ENCODE results near the gene PER3.

The PER3 gene

DNA sequence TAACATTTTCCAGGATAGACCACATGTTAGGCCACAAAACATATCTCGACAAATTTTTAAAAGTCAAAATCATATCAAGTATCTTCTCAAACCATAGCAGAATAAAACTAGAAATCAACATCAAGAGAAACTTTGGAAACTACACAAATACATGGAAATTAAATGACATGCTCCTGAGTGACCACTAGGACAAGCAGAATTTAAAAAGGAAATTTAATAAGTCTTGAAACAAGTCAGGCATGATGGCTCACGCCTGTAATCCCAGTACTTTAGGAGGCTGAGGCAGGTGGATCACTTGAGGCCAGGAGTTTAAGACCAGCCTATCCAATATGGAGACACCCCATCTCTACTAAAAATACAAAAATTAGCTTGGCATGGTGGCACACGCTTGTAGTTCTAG, 95.1 kb downstream of the PER3 start:
- Histone ChIP-seq H4K20me1 (ENCODE audit: insufficient read depth, low read length) (no peaks in the 10 kb centered on the region), H3K4me2 (ENCODE audit: low read length) (no peak overlapping the region), H3K9me3 (ENCODE audit: low read length) (no peaks in the 10 kb centered on the region), H3K79me2 (ENCODE audit: insufficient read depth, low read length) (no peaks in the 10 kb centered on the region), H3K36me3 (ENCODE audit: insufficient read depth, low read length) (no peaks in the 10 kb centered on the region), H3F3A (ENCODE audit: insufficient read depth, low read length) (no peaks in the 10 kb centered on the region), H3K27me3 (ENCODE audit: insufficient read depth, low read length) (no peaks in the 10 kb centered on the region), H3K4me1 (ENCODE audit: insufficient read depth, low read length, severe bottlenecking) (no peaks in the 10 kb centered on the region), H3K4me3 (ENCODE audit: low read depth, low read length, poor library complexity, severe bottlenecking) (no peak overlapping the region), H2AFZ (ENCODE audit: low read length) (no peak overlapping the region), H3K9me2 (ENCODE audit: low read depth, low read length) (no peaks in the 10 kb centered on the region), H3K9ac (ENCODE audit: low read length) (no peak overlapping the region), H3K27ac (ENCODE audit: low read depth, low read length, poor library complexity, severe bottlenecking) (no peak overlapping the region)
- no peak for TF ChIP-seq CTCF (IDR thresholded peaks at IDR 0.05; ENCODE audit: low read length)
- no peak for TF ChIP-seq EZH2 (IDR thresholded peaks at IDR 0.05; ENCODE audit: borderline replicate concordance, low read length)

DNA sequence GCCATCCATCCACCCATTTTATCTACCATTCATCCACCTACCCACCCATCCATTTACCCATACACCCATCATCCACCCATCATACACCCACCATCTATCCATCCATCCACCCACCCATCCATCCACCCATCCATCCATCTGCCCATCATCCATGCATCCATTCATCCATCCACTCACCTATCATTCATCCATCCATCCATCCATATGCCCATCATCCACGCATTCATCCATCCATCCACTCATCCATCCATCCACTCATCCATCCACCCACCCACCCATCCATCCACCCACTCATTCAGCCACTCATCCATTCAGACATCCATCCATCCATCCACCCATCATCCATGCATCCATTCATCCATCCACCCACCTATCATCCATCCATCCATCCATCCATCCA, 100.7 kb downstream of the PER3 start:
- H2AFZ ChIP-seq (ENCODE audit: low read length) = no peak overlapping the region
- H3K9ac ChIP-seq (ENCODE audit: low read length) = no peak overlapping the region
- no peak overlapping the region for H3K4me2 ChIP-seq (ENCODE audit: low read length)
- H3K9me2 ChIP-seq (ENCODE audit: low read depth, low read length) = no peaks in the 10 kb centered on the region
- H4K20me1 ChIP-seq (ENCODE audit: insufficient read depth, low read length) = no peaks in the 10 kb centered on the region
- no peaks in the 10 kb centered on the region for H3K27me3 ChIP-seq (ENCODE audit: insufficient read depth, low read length)
- H3K27ac ChIP-seq (ENCODE audit: low read depth, low read length, poor library complexity, severe bottlenecking) = no peak overlapping the region
- H3K36me3 ChIP-seq (ENCODE audit: insufficient read depth, low read length) = no peaks in the 10 kb centered on the region
- no peaks in the 10 kb centered on the region for H3F3A ChIP-seq (ENCODE audit: insufficient read depth, low read length)
- no peak overlapping the region for H3K4me3 ChIP-seq (ENCODE audit: low read depth, low read length, poor library complexity, severe bottlenecking)
- no peaks in the 10 kb centered on the region for H3K79me2 ChIP-seq (ENCODE audit: insufficient read depth, low read length)
- H3K9me3 ChIP-seq (ENCODE audit: low read length) = no peaks in the 10 kb centered on the region
- no peaks in the 10 kb centered on the region for H3K4me1 ChIP-seq (ENCODE audit: insufficient read depth, low read length, severe bottlenecking)
- no peak for TF ChIP-seq EZH2 (IDR thresholded peaks at IDR 0.05; ENCODE audit: borderline replicate concordance, low read length)
- TF ChIP-seq CTCF (IDR thresholded peaks at IDR 0.05; ENCODE audit: low read length) = no peak

DNA sequence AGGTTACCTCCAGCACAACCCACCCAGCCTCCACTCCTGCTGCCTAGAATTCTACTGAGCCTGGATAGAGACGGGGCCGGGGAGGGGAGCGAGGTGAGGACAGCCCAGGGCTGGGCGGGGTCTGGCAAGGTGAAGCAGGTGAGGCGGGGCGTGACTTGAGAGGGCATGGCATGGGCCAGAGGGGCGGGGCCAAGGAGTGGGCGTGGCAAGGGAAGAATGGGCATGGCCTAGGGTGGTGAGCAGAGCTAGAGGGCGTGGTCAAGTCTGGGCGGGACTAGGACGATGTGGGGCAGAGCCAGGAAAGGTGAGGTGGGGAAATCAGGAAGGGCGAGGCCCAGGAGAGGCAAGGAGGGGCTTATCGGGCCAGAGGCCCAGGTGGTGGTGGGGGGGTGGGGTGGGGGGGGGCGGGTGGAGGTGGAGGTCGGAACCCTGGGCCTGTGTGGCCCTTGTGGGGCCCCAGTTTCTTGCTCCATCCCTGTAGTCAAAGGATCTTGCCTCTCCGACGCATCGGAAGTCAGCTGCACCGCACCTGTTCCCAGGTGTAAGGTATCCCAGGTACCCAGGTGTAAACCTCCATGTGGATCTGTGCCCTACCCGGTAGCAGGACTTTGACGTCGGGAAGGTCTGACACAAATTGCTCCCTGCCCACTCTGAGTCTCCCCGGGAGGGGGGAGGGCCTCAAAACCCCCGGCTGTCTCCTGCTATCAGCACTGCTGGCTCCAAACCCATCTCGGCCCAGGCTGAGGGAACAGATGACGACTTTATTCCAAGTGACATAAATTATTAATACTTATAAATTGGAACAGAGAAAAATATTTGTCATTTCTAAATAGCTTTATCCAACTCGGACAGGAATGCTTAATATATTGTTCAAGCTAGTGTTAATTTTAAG, 101.7 kb downstream of the PER3 start:
- Histone ChIP-seq H3K79me2 (ENCODE audit: insufficient read depth, low read length) (no peaks in the 10 kb centered on the region), H4K20me1 (ENCODE audit: insufficient read depth, low read length) (no peaks in the 10 kb centered on the region), H3K36me3 (ENCODE audit: insufficient read depth, low read length) (no peaks in the 10 kb centered on the region), H3K27ac (ENCODE audit: low read depth, low read length, poor library complexity, severe bottlenecking) (no peak overlapping the region), H3F3A (ENCODE audit: insufficient read depth, low read length) (no peaks in the 10 kb centered on the region), H3K4me3 (ENCODE audit: low read depth, low read length, poor library complexity, severe bottlenecking) (no peak overlapping the region), H3K9me2 (ENCODE audit: low read depth, low read length) (no peaks in the 10 kb centered on the region), H3K9me3 (ENCODE audit: low read length) (no peaks in the 10 kb centered on the region), H3K4me1 (ENCODE audit: insufficient read depth, low read length, severe bottlenecking) (no peaks in the 10 kb centered on the region), H3K4me2 (ENCODE audit: low read length) (no peak overlapping the region), H2AFZ (ENCODE audit: low read length) (no peak overlapping the region), H3K27me3 (ENCODE audit: insufficient read depth, low read length) (no peaks in the 10 kb centered on the region), H3K9ac (ENCODE audit: low read length) (no peak overlapping the region)
- TF ChIP-seq EZH2 (IDR thresholded peaks at IDR 0.05; ENCODE audit: borderline replicate concordance, low read length) = no peak
- TF ChIP-seq CTCF (IDR thresholded peaks at IDR 0.05; ENCODE audit: low read length) = no peak

Measured in OCI-LY1 (cell line).